Measurements from ENCODE around the gene SMS.

Gene SMS

GRCh38 chrX:21940356-21940829, at the start of gene SMS:
Gene SMS (plus strand): TSS chrX:21940709. CDS start chrX:21940825, 116 bp downstream.
- H3K27me3 Mint-ChIP-seq, result no peaks in the 10 kb centered on the region
- H3K27ac Mint-ChIP-seq, result peak within 1 kb of the TSS; percentile 91
- peaks cover 24% of the 10 kb centered on the region for H3K4me1 Mint-ChIP-seq (ENCODE audit: low read depth)

GRCh38 chrX:21905313-21905712, 35.2 kb upstream of the SMS start:
- H3K27me3 Mint-ChIP-seq, result no peaks in the 10 kb centered on the region
- no peak overlapping the region for H3K27ac Mint-ChIP-seq
- H3K36me3 Mint-ChIP-seq, result peaks cover 2% of the 10 kb centered on the region
- no peaks in the 10 kb centered on the region for H3K9me3 Mint-ChIP-seq (ENCODE audit: low read depth)
- no peak overlapping the region for H3K4me3 Mint-ChIP-seq
- H3K4me1 Mint-ChIP-seq (ENCODE audit: low read depth), result no peaks in the 10 kb centered on the region

More at GRCh38 chrX:21940356-21940829, at the start of gene SMS:
- Mint-ChIP-seq H3K36me3 (peaks cover 8% of the 10 kb centered on the region), H3K9me3 (ENCODE audit: low read depth) (no peaks in the 10 kb centered on the region), H3K4me3 (peak within 1 kb of the TSS; percentile 91)

- no peak overlapping the region for H3K27ac Mint-ChIP-seq
- no peaks in the 10 kb centered on the region for H3K4me1 Mint-ChIP-seq (ENCODE audit: low read depth)
- H3K36me3 Mint-ChIP-seq, result peaks cover 2% of the 10 kb centered on the region
- no peaks in the 10 kb centered on the region for H3K27me3 Mint-ChIP-seq
- H3K4me3 Mint-ChIP-seq, result no peak overlapping the region
- no peaks in the 10 kb centered on the region for H3K9me3 Mint-ChIP-seq (ENCODE audit: low read depth)
These were observed 34.6 kb upstream of the SMS start for GRCh38 chrX:21905953-21906352.

- H3K27me3 Mint-ChIP-seq, result no peaks in the 10 kb centered on the region
- peaks cover 3% of the 10 kb centered on the region for H3K36me3 Mint-ChIP-seq
- H3K4me1 Mint-ChIP-seq (ENCODE audit: low read depth), result no peaks in the 10 kb centered on the region
- H3K4me3 Mint-ChIP-seq, result no peak overlapping the region
- no peak overlapping the region for H3K27ac Mint-ChIP-seq
- H3K9me3 Mint-ChIP-seq (ENCODE audit: low read depth), result no peaks in the 10 kb centered on the region
These were observed 33.2 kb upstream of the SMS start for GRCh38 chrX:21907260-21907659.

- Mint-ChIP-seq H3K4me3 (no peak overlapping the region), H3K27me3 (no peaks in the 10 kb centered on the region), H3K36me3 (peaks cover 3% of the 10 kb centered on the region), H3K27ac (no peak overlapping the region), H3K4me1 (ENCODE audit: low read depth) (no peaks in the 10 kb centered on the region), H3K9me3 (ENCODE audit: low read depth) (no peaks in the 10 kb centered on the region)
These were observed 29.0 kb upstream of the SMS start for GRCh38 chrX:21911481-21911880.

- peaks cover 6% of the 10 kb centered on the region for H3K36me3 Mint-ChIP-seq
- no peaks in the 10 kb centered on the region for H3K4me1 Mint-ChIP-seq (ENCODE audit: low read depth)
- H3K9me3 Mint-ChIP-seq (ENCODE audit: low read depth), result no peaks in the 10 kb centered on the region
- no peaks in the 10 kb centered on the region for H3K27me3 Mint-ChIP-seq
- no peak overlapping the region for H3K27ac Mint-ChIP-seq
- no peak overlapping the region for H3K4me3 Mint-ChIP-seq
These were observed 28.3 kb upstream of the SMS start for GRCh38 chrX:21912220-21912619.

- H3K4me1 Mint-ChIP-seq (ENCODE audit: low read depth), result no peaks in the 10 kb centered on the region
- no peak overlapping the region for H3K4me3 Mint-ChIP-seq
- no peak overlapping the region for H3K27ac Mint-ChIP-seq
- no peaks in the 10 kb centered on the region for H3K9me3 Mint-ChIP-seq (ENCODE audit: low read depth)
- peaks cover 9% of the 10 kb centered on the region for H3K36me3 Mint-ChIP-seq
- no peaks in the 10 kb centered on the region for H3K27me3 Mint-ChIP-seq
These were observed 27.5 kb upstream of the SMS start for GRCh38 chrX:21912989-21913388.

GRCh38 chrX:21926116-21926515, 14.4 kb upstream of the SMS start:
- Mint-ChIP-seq H3K36me3 (peaks cover 6% of the 10 kb centered on the region), H3K27me3 (no peaks in the 10 kb centered on the region), H3K4me1 (ENCODE audit: low read depth) (peaks cover 19% of the 10 kb centered on the region), H3K4me3 (no peak overlapping the region), H3K9me3 (ENCODE audit: low read depth) (no peaks in the 10 kb centered on the region), H3K27ac (no peak overlapping the region)

GRCh38 chrX:21926527-21927278, 13.8 kb upstream of the SMS start:
- Mint-ChIP-seq H3K4me3 (no peak overlapping the region), H3K36me3 (peaks cover 5% of the 10 kb centered on the region), H3K9me3 (ENCODE audit: low read depth) (no peaks in the 10 kb centered on the region), H3K27ac (peak overlapping the region; percentile 78), H3K27me3 (no peaks in the 10 kb centered on the region), H3K4me1 (ENCODE audit: low read depth) (peaks cover 19% of the 10 kb centered on the region)

DNA sequence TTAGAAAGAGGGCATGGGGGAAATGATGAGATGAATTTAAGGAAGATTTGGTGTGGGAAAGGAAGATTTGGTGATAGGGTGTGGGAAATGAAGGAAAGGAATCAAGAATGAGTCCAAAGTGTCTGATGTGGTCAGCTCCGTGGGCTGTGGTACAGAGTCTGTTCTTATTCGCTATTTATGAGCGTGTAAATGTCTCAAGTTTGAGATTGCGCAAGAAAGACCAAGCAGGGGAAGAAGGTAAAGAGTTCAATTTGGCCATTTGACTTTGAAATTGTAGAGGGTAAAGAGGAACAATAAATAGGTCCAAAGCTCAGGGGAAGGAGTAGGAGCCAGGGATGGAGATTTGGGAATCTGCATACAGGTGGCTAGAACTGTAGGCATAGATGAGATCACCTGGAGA, 11.3 kb upstream of the SMS start:
- Mint-ChIP-seq H3K9me3 (ENCODE audit: low read depth) (no peaks in the 10 kb centered on the region), H3K4me3 (no peak overlapping the region), H3K36me3 (peaks cover 5% of the 10 kb centered on the region), H3K27me3 (no peaks in the 10 kb centered on the region), H3K4me1 (ENCODE audit: low read depth) (peaks cover 19% of the 10 kb centered on the region), H3K27ac (no peak overlapping the region)

DNA sequence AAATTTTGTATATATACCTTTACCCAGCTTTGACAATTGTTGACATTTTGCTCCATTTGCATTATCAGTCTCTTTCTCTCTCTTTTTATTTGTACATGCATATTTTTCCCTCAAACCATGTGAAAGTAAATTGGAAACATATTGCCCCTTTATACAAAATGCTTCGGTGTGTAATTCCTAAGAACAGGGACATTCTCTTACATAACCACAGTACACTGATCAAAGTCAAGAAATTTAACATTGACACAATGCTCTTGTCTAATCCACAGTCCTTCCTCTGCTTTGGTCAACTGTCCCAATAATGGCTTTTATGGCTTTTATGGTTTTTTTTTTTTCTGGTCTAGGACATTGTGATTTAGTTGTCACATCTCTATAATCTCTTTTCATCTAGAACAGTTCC, 9.5 kb upstream of the SMS start:
- Mint-ChIP-seq H3K9me3 (ENCODE audit: low read depth) (no peaks in the 10 kb centered on the region), H3K27ac (no peak overlapping the region), H3K4me1 (ENCODE audit: low read depth) (peaks cover 19% of the 10 kb centered on the region), H3K36me3 (peaks cover 5% of the 10 kb centered on the region), H3K27me3 (no peaks in the 10 kb centered on the region), H3K4me3 (no peak overlapping the region)

GRCh38 chrX:21932292-21933002, 8.1 kb upstream of the SMS start:
- Mint-ChIP-seq H3K4me1 (ENCODE audit: low read depth) (peaks cover 12% of the 10 kb centered on the region), H3K36me3 (peaks cover 5% of the 10 kb centered on the region), H3K4me3 (no peak overlapping the region), H3K27ac (no peak overlapping the region), H3K9me3 (ENCODE audit: low read depth) (no peaks in the 10 kb centered on the region), H3K27me3 (no peaks in the 10 kb centered on the region)

GRCh38 chrX:21933077-21933476, 7.4 kb upstream of the SMS start:
- Mint-ChIP-seq H3K4me3 (no peak overlapping the region), H3K4me1 (ENCODE audit: low read depth) (peaks cover 12% of the 10 kb centered on the region), H3K36me3 (peaks cover 5% of the 10 kb centered on the region), H3K9me3 (ENCODE audit: low read depth) (no peaks in the 10 kb centered on the region), H3K27ac (no peak overlapping the region), H3K27me3 (no peaks in the 10 kb centered on the region)

DNA sequence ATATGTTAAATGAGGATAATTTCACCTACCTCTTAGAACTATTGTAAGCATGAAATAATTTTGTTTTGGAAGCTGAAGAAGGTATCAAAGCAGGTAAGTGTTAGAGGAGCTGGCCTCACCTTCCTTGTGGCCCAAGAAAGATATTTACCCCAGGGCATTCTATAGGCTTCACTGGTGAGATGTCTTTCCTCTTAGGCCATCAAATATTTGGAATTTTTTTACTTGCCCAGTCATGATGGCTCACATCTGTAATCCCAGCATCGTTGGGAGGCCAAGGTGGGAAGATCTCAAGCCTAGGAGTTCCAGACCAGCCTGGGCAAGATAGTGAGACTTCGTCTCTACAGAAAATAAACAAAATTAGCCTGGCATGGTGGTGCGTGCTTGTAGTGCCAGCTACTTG, 6.1 kb upstream of the SMS start:
- no peak overlapping the region for H3K27ac Mint-ChIP-seq
- no peaks in the 10 kb centered on the region for H3K27me3 Mint-ChIP-seq
- no peaks in the 10 kb centered on the region for H3K36me3 Mint-ChIP-seq
- no peak overlapping the region for H3K4me3 Mint-ChIP-seq
- H3K4me1 Mint-ChIP-seq (ENCODE audit: low read depth), result peaks cover 5% of the 10 kb centered on the region
- H3K9me3 Mint-ChIP-seq (ENCODE audit: low read depth), result no peaks in the 10 kb centered on the region

GRCh38 chrX:21939906-21940305, 603 bp upstream of the SMS start:
- H3K36me3 Mint-ChIP-seq, result peaks cover 8% of the 10 kb centered on the region
- H3K27ac Mint-ChIP-seq, result peak overlapping the region; percentile 70
- no peaks in the 10 kb centered on the region for H3K27me3 Mint-ChIP-seq
- H3K4me1 Mint-ChIP-seq (ENCODE audit: low read depth), result peaks cover 24% of the 10 kb centered on the region
- H3K4me3 Mint-ChIP-seq, result peak overlapping the region; percentile 71
- no peaks in the 10 kb centered on the region for H3K9me3 Mint-ChIP-seq (ENCODE audit: low read depth)
